UCSD-AML1 (cell line): ENCODE measurements around the gene NEK6.

Experiments
- DNase-seq: peaks from one replicate; lab custom pipeline; 2025; ENCODE audit not compliant: unreplicated experiment; lab: John Stamatoyannopoulos, UW

NEK6 gene

DNA sequence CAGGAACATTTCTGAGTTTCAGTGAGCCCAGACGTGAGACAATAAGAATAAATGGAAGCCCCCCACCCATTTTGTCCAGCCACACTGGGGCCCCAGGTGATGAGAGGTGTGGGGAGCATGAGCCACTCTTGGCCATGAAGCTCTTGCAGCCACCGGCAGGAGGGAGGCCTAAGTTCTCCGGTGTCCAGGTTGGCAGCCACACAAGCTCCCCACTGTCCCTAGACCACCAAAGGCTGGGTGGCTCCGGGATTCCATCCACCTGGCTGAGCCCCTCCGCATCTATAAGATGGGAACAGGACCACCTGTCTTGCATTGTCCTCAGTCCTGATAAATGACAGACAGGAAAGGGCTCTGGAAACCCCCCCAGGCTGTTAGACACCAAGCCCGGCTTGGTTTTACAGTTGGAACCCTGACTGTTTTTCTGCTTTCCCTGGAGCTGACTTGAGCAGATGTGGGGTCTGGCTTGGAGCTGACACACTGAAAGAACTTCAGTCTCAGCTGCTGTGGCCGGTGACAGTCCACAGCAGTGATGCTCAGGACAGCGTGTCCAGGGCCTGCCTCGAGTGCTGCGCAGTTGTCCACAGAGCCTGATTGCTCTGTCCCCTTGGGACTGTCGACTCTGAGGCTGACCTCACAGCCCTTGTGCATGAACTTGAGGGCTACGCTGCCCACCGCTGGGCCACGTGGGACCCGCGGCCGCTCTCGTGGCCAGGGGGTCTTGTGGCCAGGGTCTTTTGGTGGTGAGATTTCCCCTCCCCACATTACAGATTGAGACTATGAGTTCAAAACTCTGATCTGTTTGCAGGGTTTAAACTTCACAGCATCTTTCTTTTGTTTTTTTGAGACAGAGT, 82.7 kb downstream of the NEK6 start:
- no peak for DNase-seq

DNA sequence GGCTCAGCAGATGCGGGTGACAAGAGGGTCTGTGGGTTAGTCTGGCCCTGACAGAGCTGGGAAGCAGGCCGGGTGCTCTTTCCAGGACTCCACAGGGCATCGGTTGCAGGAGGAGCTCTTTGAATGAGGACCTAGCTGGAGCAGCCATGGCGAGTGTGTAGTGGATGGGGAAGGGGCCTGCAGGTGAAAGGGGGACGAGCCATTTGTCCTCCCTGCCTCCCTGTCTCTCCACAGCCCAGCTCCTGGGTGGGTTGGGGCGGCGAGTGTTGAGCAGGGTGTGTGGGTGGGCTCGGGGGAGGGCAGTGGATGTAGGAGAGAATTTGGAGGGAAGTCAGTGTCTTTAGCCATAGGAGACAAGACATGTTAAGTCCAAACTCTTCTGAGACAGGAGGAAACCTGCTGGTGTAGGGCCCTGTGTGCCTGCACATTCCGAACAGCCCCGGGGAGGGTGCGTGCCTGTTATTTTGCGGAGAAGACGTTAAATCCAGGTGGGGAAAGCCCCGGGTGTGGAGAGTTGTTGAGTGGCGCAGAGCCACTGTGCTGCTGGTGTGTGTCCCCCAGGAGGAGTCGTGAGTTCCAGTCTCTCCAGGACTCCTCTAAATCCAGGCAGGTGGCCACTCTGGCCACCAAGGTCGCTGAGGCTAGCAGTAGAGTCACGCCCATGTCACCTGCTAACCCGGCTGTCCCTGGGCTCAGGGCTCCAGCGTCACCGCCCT, 83.9 kb downstream of the NEK6 start:
- DNase-seq: no peak

DNA sequence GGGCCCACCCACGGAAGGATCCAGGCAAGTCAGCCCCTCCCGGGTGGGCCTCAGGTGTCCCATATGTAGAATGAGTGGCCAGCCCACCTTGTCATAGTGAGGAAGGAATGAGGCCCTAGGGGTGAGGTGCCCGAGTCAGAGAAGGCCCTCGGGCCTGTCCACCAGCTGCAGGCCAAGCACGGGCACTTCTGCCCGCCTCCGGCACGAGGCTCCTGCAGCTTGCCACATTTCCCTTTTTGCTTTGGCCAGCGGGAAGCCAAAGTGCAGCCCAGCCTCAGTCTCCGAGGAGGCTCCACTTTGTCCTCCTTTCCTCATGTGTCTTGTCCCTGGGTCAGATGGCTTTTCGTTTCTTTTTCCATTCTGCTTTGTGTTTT, 84.6 kb downstream of the NEK6 start:
- DNase-seq: no peak

DNA sequence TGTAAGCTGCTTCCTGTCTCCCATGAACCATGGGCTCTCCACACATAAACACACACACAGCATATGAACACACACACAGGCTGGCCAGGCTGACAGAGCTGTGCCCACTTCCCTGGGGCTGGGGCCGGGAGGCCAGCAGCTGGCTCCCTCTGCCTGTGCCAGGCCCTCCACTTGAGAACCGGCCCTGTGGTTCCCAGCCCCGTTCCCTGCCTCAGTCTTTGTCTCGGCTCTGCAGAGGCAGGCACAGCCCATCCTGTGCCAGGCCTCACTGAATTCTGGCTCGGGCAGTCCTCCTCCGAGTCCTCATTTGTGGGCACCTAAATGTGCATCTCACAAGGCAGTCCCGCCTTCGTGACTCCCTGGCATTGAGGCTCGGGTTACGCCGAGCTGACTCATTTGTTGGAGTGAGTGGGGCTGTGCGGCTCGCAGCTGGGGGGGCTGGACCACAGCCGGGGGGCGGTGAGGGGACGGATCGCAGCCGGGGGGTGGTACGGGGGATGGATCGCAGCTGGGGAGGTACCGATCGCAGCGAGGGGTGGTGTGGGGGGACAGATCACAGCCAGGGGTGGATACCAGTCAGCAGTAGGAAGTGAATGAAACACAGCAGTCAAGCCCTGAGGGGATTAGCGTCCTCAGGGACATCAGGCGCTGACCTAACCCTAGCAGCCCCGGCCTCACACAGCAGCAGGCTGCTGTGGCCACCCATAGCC, 85.2 kb downstream of the NEK6 start:
- DNase-seq: no peak

DNA sequence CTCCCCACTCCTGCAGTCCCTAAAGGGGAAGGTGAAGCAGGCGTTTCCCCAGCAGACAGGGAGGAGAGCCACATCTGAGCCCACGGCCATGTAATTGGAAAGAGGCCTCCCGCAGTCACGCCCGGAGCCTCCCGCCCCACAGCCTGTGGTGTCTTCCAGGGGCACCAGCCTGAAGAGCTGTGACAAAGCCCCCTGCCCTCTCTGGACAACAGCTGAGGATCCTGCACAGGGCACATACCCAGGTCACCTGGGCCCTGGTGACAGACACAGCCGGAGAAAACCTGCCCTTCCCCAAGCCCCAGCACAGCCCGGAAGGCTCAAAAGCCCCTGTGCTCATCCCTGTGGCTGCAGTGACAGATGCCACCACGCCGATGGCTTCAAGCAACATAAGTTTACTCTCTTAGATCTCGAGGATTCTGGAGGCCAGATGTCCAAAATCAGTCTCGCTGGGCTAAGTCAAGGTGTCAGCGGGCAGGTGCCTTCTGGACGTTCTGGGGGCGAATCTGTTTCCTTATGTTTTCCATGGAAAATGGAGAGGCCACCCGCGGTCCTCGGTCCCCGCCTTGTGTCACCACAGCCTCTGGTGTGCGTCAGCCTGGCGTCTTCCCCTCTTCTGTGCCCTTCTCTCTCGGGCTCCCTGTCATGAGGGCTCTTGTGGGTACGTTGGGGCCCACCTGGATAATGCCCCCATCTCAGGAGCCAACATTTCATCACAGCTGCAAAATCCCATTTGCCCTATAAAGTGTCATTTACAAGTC, 86.0 kb downstream of the NEK6 start:
- no peak for DNase-seq

DNA sequence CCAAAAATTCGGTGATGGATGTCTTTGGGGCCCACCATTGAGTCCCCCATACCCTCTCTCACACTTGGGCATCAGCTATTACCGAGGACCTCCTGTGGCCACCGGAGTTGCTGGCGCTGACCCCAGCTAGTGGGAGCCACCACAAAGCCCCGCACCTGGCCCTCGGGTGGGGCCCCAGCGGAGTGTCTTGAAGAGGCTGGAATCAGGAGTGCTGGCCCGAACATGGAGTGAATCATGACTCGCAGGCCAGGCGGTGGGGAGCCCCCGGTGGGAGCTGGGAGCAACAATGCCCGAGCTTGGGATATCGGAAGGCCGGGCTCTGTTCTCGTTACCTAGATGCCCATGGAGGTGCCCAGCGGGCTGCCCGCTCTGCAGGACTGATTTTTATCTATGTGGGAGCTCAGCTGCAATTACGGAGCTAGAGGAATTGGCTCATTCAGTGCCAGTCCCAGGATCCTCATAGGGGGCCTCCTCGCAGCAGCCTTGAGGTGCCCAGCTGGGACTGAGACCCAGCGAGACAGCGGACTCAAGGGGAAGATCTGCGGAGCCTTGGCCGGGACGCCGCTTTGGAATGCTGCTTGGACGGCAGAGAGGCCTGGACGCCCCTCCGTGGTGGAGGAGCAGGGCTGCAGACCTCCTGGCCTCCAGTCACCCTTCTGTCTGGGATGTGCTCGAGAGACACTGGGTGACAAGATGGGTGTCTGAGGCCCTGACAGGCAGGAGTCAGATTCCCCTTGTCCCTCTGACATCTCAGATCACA, 86.7 kb downstream of the NEK6 start:
- no peak for DNase-seq

DNA sequence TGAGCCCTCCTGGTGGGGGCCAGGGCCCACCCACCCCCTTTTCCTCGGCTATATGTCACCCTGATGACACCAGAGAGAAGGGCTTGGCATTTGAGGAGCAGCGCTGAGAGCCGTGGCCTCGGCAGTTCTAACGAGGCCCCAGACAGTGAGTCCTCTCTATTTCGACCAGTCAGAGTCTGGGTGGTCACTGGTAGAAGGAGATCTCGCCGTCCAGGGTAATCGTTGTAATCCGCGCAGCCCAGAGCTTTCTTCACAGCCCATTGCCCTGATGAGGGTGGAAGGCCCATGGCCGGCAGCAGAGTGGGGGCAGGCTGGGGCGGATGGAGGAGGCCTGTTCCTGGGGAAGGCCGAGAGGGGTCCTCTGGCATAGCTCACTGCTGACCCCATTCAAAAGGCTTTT, 87.3 kb downstream of the NEK6 start:
- DNase-seq: no peak

DNA sequence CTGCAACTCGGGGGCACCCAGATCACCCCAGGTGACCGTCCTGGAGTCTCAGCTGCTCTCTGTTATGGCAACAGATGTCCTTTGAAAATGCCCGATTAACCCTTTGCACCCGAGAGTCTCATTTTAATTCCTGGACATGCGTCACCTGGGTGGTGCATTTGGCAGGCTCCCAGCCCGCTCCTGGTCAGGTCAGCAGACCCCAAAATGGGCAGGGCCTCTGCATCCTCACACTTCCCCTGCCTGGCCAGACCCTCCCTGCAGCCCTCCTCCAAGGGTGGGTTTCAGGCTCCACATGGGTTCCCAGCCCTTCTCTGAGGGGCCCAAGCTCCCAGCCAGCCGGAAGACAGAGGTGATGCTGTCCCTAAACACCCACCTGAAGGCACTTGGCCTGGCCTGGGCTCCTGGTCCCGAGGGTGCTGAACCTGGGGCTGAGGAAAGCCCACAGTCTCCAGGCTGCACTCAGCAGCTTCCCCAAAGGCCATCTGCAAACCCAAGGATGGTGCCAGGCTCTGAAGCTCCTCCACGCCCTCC, 88.1 kb downstream of the NEK6 start:
- no peak for DNase-seq

DNA sequence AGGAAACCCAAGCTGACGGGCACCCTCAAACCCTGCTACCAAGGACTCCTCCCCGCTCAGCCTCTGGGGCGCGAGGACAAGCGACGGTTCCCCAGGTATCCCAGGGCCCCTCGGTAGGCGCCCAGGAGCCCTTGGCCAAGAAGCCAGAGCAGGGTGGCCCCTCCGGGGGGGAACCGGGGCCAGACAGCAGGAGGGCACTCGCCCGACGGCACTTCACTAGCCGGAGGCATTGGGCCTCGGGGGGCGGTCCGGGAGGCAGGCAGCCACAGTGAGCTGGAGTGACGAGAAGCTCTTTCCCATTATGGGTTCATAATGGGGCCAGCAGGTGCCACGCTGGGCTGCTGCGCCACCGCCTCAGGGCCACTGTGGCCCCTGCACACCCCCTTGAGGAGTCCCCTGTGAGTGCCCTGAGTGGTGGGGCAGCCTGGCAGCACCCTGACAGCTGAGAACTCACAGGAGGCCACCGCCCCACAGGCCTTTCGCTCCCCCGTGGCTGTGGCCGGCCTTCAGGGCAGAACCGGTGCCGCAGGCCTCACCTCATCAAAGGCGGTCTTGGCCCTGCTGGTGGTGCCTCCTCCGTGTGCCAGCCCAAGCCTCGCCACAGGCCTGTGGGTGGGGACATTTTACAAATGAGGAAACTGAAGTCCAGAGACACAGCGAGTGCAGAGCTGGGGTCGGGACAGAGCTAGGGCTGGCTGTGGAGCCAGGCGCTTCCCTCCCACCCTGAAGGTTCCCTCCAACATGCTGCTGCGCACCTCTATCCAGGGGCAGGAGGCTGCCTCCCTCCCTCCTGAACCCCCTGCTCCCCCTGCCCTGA, 88.8 kb downstream of the NEK6 start:
- no peak for DNase-seq

DNA sequence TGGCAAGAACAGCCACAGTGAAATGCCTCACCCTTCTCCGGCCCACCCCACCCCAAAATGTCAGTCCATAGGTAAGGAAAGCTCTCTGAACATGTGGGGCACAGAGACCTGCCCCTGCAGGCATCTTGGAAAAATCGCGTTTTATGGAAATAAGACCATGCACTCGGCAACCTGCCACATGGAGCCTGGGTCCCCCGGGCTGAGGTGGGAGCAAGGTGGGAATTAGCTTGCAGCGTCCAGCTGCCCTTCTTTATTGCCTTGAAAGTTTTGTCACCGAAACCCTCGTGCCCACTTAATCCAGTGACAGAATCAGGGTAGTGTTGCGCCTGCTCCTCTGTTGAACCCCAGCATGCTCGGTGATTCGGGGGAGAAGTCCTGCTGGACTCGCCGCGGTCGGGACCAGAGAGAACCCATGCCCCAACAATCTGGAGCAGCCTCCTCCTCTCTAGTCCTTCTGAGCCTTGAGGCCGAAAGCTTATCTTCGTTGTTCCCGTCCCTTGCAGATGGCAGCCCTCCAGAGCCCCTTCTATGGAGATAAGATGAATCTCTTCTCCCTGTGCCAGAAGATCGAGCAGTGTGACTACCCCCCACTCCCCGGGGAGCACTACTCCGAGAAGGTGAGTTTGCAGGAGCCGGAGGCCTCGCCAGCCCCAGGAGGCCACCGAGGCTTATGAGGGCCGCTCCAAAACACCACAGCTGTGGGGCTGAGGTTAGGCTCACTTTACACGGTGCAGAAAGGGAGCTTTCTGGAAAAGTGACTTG, 89.6 kb downstream of the NEK6 start:
- no peak for DNase-seq

DNA sequence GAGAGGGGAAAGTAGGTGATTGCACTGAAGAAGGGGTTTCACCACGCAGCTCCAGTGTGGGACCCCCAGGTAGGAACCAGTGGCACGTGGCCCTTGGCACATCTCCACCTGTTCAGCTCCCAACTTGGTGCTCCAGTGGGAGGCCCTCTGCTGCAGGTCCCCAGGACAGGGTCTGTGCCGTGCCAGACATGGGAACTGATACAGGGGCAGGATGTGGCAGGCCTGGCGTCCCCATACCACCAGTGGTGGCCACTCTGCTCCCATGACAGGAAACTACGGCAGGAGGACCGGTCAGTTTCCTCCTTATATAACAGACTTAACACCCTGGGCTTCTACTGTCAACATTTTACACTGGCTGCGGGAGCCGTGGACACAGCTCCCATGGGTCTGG, 90.2 kb downstream of the NEK6 start:
- no peak for DNase-seq

DNA sequence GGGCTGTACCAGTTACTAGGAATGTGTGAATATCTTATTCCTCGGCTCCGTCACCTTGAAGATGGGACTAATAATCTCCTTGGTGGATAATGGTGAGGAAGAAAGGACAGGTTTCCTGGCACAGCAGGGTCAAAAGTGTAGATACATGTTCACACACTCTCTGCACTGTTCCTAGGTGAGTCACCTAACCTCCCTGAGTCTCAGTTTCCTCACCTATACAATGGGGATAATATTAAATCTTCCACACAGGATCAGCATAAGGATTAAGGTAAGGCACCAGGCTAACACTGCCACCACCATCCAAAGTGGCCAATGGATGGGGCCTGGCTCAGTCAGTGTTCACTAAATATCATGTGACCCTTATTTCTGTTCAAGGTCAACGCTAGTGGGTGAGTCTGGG, 90.6 kb downstream of the NEK6 start:
- no peak for DNase-seq

DNA sequence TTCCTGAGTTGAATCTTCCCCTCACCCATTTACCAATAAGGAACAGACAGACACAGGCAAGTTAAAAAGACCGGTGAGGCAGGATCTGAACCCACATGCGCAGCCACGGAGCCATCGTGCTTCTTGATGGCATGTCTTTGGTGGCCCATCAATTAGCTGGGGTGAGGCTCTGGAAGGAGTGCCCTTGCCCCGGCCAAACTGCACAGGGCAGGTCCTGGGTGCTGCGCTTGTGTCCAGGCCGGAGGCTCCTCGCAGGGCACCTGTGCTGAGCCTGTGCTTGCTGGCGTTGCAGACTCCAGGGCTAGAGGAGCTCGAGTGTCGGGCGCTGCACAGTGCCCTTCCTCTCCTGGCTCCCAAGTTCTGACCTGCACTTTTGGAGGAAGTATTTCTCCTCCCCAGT, 91.1 kb downstream of the NEK6 start:
- no peak for DNase-seq

DNA sequence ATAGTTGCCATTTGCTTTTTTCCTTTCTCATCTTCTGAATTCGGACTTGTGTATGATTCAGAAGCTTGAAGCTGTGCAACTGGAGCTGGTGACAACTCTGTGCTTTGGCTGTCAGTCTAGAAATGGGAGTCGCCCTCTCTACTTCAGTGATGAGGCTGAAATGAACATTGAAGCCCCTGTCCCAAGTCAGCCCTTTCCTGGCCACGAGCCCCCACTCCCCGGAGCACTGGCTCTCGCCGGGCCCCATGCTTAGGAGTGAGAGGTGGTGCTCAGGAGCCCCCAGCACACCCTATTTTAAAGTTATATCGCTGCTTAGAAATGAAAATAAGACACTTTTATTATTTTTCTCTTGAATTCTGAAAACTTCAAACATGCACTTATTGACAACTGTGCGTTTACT, 91.5 kb downstream of the NEK6 start:
- DNase-seq: no peak

DNA sequence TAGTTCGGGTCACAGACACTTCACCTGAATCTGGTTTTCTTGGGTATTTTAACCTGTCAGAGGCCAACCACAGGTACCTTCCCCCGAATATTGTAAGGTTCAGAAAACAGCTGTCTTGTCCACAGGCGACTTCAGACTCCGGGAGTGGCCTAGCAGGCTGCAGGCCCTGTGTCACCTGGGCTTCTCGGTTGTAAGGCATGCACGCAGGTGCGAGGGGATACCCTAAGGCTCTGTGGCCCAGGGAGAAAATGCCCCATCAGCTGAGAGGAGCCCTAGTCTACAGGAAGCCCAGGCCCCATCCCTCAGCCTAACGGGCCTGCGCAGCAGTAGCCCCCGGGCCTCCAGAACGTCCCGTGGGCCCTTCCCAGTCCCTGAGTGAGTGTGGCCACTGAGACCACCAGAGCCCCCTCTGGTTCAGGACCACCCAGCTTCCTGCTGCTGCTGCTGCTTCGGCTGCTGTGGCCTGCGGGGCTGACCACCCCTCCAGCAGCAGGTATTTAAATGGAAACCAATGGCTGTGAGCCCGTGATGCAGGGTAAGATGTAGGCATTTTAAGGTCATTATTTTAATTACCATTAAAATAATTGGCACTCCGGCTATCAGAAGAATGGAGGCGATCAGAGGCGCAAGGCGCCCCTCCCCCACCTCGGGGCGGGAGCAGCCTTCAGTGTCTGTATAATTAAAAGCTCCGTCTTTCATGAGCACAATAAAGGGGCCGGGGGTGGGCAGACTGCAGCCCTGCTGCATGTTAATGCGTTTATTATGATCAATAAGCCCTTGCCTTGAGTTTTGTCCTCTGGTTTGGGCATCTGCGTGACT, 92.1 kb downstream of the NEK6 start:
- DNase-seq: no peak

DNA sequence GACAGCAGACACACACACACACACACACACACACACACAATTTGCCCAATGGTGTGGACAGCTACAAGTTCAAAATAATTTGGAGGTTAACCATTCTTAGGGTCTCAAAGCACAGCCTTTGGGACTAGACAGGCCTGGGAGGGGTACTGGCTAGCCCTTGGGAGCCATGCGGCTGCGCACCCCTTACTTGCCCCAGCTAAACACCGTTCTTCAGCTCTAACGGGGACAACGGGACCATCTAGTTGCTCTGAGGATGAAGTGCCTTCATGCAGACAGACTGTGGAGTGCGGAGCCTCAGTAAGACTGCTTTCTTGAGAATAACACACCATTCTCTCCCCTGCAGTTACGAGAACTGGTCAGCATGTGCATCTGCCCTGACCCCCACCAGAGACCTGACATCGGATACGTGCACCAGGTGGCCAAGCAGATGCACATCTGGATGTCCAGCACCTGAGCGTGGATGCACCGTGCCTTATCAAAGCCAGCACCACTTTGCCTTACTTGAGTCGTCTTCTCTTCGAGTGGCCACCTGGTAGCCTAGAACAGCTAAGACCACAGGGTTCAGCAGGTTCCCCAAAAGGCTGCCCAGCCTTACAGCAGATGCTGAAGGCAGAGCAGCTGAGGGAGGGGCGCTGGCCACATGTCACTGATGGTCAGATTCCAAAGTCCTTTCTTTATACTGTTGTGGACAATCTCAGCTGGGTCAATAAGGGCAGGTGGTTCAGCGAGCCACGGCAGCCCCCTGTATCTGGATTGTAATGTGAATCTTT, 92.9 kb downstream of the NEK6 start:
- DNase-seq: no peak
